ENCODE data around the gene ACTN3.

The ACTN3 gene

GRCh38 chr11:66609721-66610617 lies 63.3 kb downstream of the ACTN3 start:
- no peak overlapping the region for H3K9ac ChIP-seq (ENCODE audit: low read depth in 1 of 2, low read length in 2 of 2)
- no peaks in the 10 kb centered on the region for H3K27me3 ChIP-seq (ENCODE audit: control insufficient read depth in 1 of 2, insufficient read depth in 2 of 2, low read length in 2 of 2)
- no peak overlapping the region for H3K4me3 ChIP-seq (ENCODE audit: low read depth in 1 of 2, low read length in 2 of 2)
- H3K4me1 ChIP-seq (ENCODE audit: control insufficient read depth in 1 of 2, insufficient read depth in 2 of 2, low read length in 2 of 2), result peaks cover 6 to 22% of the 10 kb centered on the region in 2 donors
- H3K9me3 ChIP-seq (ENCODE audit: control insufficient read depth in 1 of 2, low read length in 2 of 2), result no peaks in the 10 kb centered on the region
- H3K27ac ChIP-seq (ENCODE audit: low read depth, low read length), result no peak overlapping the region
- peaks cover 6 to 15% of the 10 kb centered on the region in 2 donors for H3K36me3 ChIP-seq (ENCODE audit: control insufficient read depth in 1 of 2, insufficient read depth in 2 of 2, low read length in 2 of 2)

- Histone ChIP-seq H3K27ac (ENCODE audit: low read depth, low read length) (no peak overlapping the region), H3K36me3 (ENCODE audit: control insufficient read depth in 1 of 2, insufficient read depth in 2 of 2, low read length in 2 of 2) (no peaks in the 10 kb centered on the region), H3K4me1 (ENCODE audit: control insufficient read depth in 1 of 2, insufficient read depth in 2 of 2, low read length in 2 of 2) (peaks cover 0 to 11% of the 10 kb centered on the region in 2 donors), H3K4me3 (ENCODE audit: low read depth in 1 of 2, low read length in 2 of 2) (no peak overlapping the region), H3K9ac (ENCODE audit: low read depth in 1 of 2, low read length in 2 of 2) (no peak overlapping the region), H3K9me3 (ENCODE audit: control insufficient read depth in 1 of 2, low read length in 2 of 2) (no peaks in the 10 kb centered on the region), H3K27me3 (ENCODE audit: control insufficient read depth in 1 of 2, insufficient read depth in 2 of 2, low read length in 2 of 2) (no peaks in the 10 kb centered on the region)
These were observed 65.8 kb downstream of the ACTN3 start for GRCh38 chr11:66612458-66612857.
